CD14-positive monocyte (primary cell): ENCODE results near the gene CORO1C. TPM values are rescaled to one million over a fixed set of nuclear protein-coding genes. Genes with fewer than 3 reads are reported as not detected.
A peak's percentile ranks its signal among the peaks of the same experiment; 100 is the strongest.

Experiments
- DNase-seq, 3 donors: peaks; one replicate each; pipeline ENCODE4 v3.0.0-alpha.2; 2011 to 2022
- H2AFZ ChIP-seq: 2 replicates; pipeline ENCODE4 v1.6.0; 2012; ENCODE audit warnings: mild to moderate bottlenecking, low read depth, low read length, inconsistent platforms; ENCODE audit not compliant: insufficient read depth, poor library complexity, severe bottlenecking
- H3K27ac ChIP-seq, 2 donors: 1 replicate in 1 of 2; 2 replicates in 1 of 2; pipeline ENCODE4 v1.5.1; 2012 to 2013; ENCODE audit warnings: low read length in 2 of 2, control low read depth in 1 of 2, inconsistent platforms in 1 of 2, low read depth in 1 of 2, mild to moderate bottlenecking in 1 of 2
- H3K27me3 ChIP-seq, 2 donors: one replicate each; pipeline versions ENCODE4 v1.6.0 to v1.6.1; 2011 to 2013; ENCODE audit warnings: low read length in 2 of 2; ENCODE audit not compliant: control insufficient read depth in 2 of 2, insufficient read depth in 2 of 2
- H3K36me3 ChIP-seq, 2 donors: replicated peaks in 1 of 2; 1 replicate in 1 of 2; 2 replicates in 1 of 2; pipeline versions ENCODE4 v1.5.1 to v1.6.1; 2012 to 2013; ENCODE audit warnings: low read length in 2 of 2, control low read depth in 1 of 2, inconsistent platforms in 1 of 2, mild to moderate bottlenecking in 1 of 2; ENCODE audit not compliant: insufficient read depth in 2 of 2, control insufficient read depth in 1 of 2
- H3K4me1 ChIP-seq, 2 donors: 1 replicate in 1 of 2; 2 replicates in 1 of 2; pipeline versions ENCODE4 v1.5.1 to v1.6.1; 2012 to 2013; ENCODE audit warnings: low read length in 2 of 2, control low read depth in 1 of 2, inconsistent platforms in 1 of 2, mild to moderate bottlenecking in 1 of 2, moderate library complexity in 1 of 2; ENCODE audit not compliant: insufficient read depth in 2 of 2, control insufficient read depth in 1 of 2
- H3K4me2 ChIP-seq: replicated peaks from 2 replicates; pipeline ENCODE3; 2012; ENCODE audit warnings: low read length, moderate library complexity, mild to moderate bottlenecking; ENCODE audit not compliant: poor library complexity, severe bottlenecking; ENCODE audit errors: extremely low read depth
- H3K4me3 ChIP-seq, 3 experiments: fragments of 200-600 bp in 1 of 3; sonication (generic) in 1 of 3; replicated peaks in 1 of 3; 1 replicate in 2 of 3; 2 replicates in 1 of 3; pipeline ENCODE4 v1.5.1; 2011 to 2013; ENCODE audit warnings: low read length in 3 of 3, mild to moderate bottlenecking in 3 of 3, control low read depth in 2 of 3, low read depth in 2 of 3, inconsistent platforms in 1 of 3, moderate library complexity in 1 of 3
- H3K79me2 ChIP-seq: 2 replicates; pipeline ENCODE4 v1.6.0; 2012; ENCODE audit warnings: mild to moderate bottlenecking, control low read depth, inconsistent platforms, low read length, moderate library complexity; ENCODE audit not compliant: insufficient read depth
- H3K9ac ChIP-seq: 2 replicates; pipeline ENCODE4 v1.6.0; 2017; ENCODE audit warnings: low read length, mild to moderate bottlenecking; ENCODE audit not compliant: insufficient read depth, poor library complexity, severe bottlenecking
- H3K9me3 ChIP-seq, 2 donors: replicated peaks in 1 of 2; 1 replicate in 1 of 2; 2 replicates in 1 of 2; pipeline versions ENCODE4 v1.5.1 to v1.6.1; 2012 to 2013; ENCODE audit warnings: low read length in 2 of 2, control low read depth in 1 of 2; ENCODE audit not compliant: control insufficient read depth in 1 of 2, insufficient read depth in 1 of 2
- H4K20me1 ChIP-seq: 2 replicates; pipeline ENCODE4 v1.6.0; 2012; ENCODE audit warnings: mild to moderate bottlenecking, low read length, control low read depth, moderate library complexity; ENCODE audit not compliant: insufficient read depth
- H3K27ac Mint-ChIP-seq, 7 donors: one replicate each; pipeline ENCODE4 v1.8.0; 2020; ENCODE audit warnings: mild to moderate bottlenecking in 7 of 7, mixed read lengths in 7 of 7, moderate library complexity in 6 of 7, inconsistent platforms in 2 of 7
- H3K27me3 Mint-ChIP-seq, 3 donors: one replicate each; pipeline ENCODE4 v1.8.0; 2021 to 2022; ENCODE audit warnings: low read depth in 3 of 3, mild to moderate bottlenecking in 3 of 3, mixed read lengths in 3 of 3, moderate library complexity in 3 of 3, inconsistent platforms in 1 of 3
- H3K36me3 Mint-ChIP-seq, 2 donors: one replicate each; pipeline ENCODE4 v1.8.0; 2020; ENCODE audit warnings: mixed read lengths in 2 of 2, inconsistent platforms in 1 of 2, mild to moderate bottlenecking in 1 of 2
- H3K4me1 Mint-ChIP-seq: one replicate; pipeline ENCODE4 v1.8.0; 2020; ENCODE audit warnings: mild to moderate bottlenecking, mixed read lengths
- H3K4me3 Mint-ChIP-seq, 2 donors: one replicate each; pipeline ENCODE4 v1.8.0; 2020; ENCODE audit warnings: mild to moderate bottlenecking in 2 of 2, mixed read lengths in 2 of 2, moderate library complexity in 1 of 2
- H3K9me3 Mint-ChIP-seq, 7 donors: one replicate each; pipeline ENCODE4 v1.8.0; 2020 to 2022; ENCODE audit warnings: mixed read lengths in 7 of 7, mild to moderate bottlenecking in 6 of 7, moderate library complexity in 6 of 7, inconsistent platforms in 2 of 7
- WGBS: methylation state at CpG from one replicate; pipeline ENCODE4 v1.1.5; 2013; ENCODE audit warnings: missing lambda C conversion rate; ENCODE audit not compliant: insufficient coverage; 5-methylcytosine and 5-hydroxymethylcytosine counted together
- intact Hi-C, 2 donors: fragments of 100-400 bp; cut with micrococcal nuclease; formaldehyde crosslinking; loops; one replicate each; pipeline versions ENCODE4 v1.15.0 to v1.15.1; 2023
- polyA plus RNA-seq, 3 donors: library from polyadenylated mRNA; depleted of rRNA in 1 of 3; unstranded in 2 of 3; stranded (reverse) in 1 of 3; fragments of 300-500 nt in 2 of 3; fragments of >200 nt in 1 of 3; fragmentation: Illumina TruSeq in 2 of 3; gene quantifications; 1 replicate in 2 of 3; 2 replicates in 1 of 3; pipeline ENCODE4 v1.2.3, GENCODE V29; 2012 to 2021
- TF ChIP-seq, protein P1 (sequence below): fragments of 200-600 bp; IDR thresholded peaks from one replicate; pipeline ENCODE4 v1.8.0; 2022; ENCODE audit warnings: antibody characterized with exemption, mild to moderate bottlenecking

The CORO1C gene
- polyA plus RNA-seq, 3 donors: 77.5 to 285 (median 229) TPM

DNA sequence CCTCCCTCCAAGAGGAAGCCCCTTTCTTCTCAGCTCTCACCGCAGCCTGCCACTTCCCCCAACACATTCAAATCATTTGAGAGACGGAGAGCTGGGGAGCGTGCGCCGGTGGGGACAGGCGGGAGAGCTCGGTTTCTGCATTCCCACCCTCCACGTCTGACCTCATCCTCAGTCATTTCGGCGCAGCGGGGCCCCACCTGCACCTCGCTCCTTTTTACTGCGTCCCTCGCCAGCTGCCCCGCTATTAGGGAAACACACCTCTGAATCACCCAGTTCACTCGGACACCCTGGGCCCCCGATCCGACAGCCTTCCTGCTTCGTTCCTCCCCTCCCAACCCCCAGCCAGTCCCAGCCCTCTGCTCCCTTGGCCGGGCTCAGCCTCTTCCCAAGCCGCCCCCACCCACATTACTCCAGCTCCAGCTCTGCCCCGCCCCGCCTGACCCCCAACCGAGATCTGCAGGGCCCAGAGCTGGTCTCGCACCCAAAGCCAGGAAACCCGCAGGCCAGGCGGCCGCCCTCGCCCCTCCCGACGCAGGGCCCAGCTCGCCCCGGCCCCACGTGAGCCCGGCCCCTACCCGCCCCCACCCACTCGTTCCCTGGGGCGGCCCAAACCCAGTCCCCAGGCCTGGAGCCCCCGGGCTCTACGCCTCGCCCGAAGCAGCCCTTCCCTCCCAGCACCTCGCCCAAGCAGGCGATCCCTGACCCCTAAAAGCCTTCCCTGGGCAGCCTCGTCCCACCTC lies 783 bp downstream of the CORO1C start:
- under 1% methylated on average over 34 of the region's 45 CpGs for WGBS
- no peaks in the 10 kb centered on the region for H3K27me3 ChIP-seq
- peaks cover 13 to 18% of the 10 kb centered on the region in 2 donors for H3K36me3 Mint-ChIP-seq
- peak overlapping the region; percentile 94 to 97 for H3K4me3 Mint-ChIP-seq
- H3K4me1 Mint-ChIP-seq: peaks cover 75% of the 10 kb centered on the region
- H3K36me3 ChIP-seq: no peaks in the 10 kb centered on the region
- peak overlapping the region; percentile 81 for H3K4me2 ChIP-seq
- peak overlapping the region; percentile 95 to 99 (median 97) for H3K27ac Mint-ChIP-seq
- H3K9ac ChIP-seq: peak overlapping the region; percentile 97
- no peak overlapping the region for H2AFZ ChIP-seq
- peaks cover 0 to 1% (median 0%) of the 10 kb centered on the region in 7 donors for H3K9me3 Mint-ChIP-seq
- H3K4me3 ChIP-seq: peak overlapping the region; percentile 66 to 92 (median 88)
- TF ChIP-seq, protein P1, sequence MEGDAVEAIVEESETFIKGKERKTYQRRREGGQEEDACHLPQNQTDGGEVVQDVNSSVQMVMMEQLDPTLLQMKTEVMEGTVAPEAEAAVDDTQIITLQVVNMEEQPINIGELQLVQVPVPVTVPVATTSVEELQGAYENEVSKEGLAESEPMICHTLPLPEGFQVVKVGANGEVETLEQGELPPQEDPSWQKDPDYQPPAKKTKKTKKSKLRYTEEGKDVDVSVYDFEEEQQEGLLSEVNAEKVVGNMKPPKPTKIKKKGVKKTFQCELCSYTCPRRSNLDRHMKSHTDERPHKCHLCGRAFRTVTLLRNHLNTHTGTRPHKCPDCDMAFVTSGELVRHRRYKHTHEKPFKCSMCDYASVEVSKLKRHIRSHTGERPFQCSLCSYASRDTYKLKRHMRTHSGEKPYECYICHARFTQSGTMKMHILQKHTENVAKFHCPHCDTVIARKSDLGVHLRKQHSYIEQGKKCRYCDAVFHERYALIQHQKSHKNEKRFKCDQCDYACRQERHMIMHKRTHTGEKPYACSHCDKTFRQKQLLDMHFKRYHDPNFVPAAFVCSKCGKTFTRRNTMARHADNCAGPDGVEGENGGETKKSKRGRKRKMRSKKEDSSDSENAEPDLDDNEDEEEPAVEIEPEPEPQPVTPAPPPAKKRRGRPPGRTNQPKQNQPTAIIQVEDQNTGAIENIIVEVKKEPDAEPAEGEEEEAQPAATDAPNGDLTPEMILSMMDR: no peak
- H3K9me3 ChIP-seq: no peaks in the 10 kb centered on the region
- peak; percentile 64 to 76 (median 64) for DNase-seq
- peaks cover 40% of the 10 kb centered on the region for H4K20me1 ChIP-seq
- H3K27me3 Mint-ChIP-seq: peaks cover 0 to 3% (median 2%) of the 10 kb centered on the region in 3 donors
- H3K4me1 ChIP-seq: peaks cover 70 to 83% of the 10 kb centered on the region in 2 donors
- peaks cover 58% of the 10 kb centered on the region for H3K79me2 ChIP-seq
- intact Hi-C loops: loop anchor here (1.0 to 10.0 kb wide), 7 partner anchors 7 to 168 kb away; partner anchors contain the start of genes ISCU (in 1 of the 2), SART3 (in 1 of the 2) and SSH1 (in 1 of the 2)
- peak overlapping the region; percentile 92 to 94 for H3K27ac ChIP-seq

DNA sequence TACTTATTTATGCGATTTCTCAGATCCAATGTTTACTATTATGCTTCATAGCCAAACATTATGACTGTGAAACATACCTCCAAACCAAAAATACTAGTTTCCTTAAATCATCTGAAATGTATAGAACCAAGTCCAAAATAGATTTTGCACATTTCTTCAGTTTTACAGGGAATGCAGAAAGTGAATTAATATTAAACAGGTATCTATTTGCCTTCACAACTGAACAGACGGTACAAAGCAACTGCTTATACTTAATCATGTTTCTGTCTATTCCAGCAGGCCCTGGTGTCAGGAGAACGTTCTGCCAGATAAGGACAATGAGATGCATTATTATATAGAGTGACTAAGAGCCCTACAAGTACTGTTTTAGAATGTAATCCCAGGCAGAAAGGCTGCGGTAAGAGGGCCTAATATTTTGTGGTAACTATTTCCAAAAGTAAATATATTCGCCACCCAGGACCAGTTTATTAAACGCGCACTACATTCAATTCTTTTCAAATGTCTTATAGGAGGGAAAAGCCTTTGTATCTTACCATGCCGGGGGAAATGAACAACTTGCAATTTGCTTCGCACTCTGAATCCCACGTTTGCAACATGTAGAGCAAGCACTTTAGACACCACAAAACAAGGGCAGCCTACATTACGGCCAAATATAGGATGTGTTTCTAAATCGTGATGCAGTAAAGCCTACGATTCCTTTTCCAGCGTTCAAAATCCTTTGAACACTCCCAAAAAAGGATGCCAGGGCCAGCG lies 1.5 kb downstream of the CORO1C start:
- Histone ChIP-seq H3K4me2 (peak overlapping the region; percentile 81), H3K27ac (peak overlapping the region; percentile 92 to 94), H3K27me3 (no peaks in the 10 kb centered on the region), H2AFZ (no peak overlapping the region), H3K4me3 (peak overlapping the region; percentile 66 to 92 (median 88)), H3K36me3 (no peaks in the 10 kb centered on the region), H3K4me1 (peaks cover 70 to 83% of the 10 kb centered on the region in 2 donors), H3K9ac (peak overlapping the region; percentile 97), H3K9me3 (no peaks in the 10 kb centered on the region), H4K20me1 (peaks cover 40% of the 10 kb centered on the region), H3K79me2 (peaks cover 65% of the 10 kb centered on the region)
- H3K27ac Mint-ChIP-seq: peak overlapping the region; percentile 95 to 99 (median 97)
- H3K36me3 Mint-ChIP-seq: peaks cover 13 to 19% of the 10 kb centered on the region in 2 donors
- TF ChIP-seq, protein P1: no peak
- no peak for DNase-seq
- no peaks in the 10 kb centered on the region for H3K9me3 Mint-ChIP-seq
- H3K4me3 Mint-ChIP-seq: peak overlapping the region; percentile 94 to 97
- H3K4me1 Mint-ChIP-seq: peaks cover 75% of the 10 kb centered on the region
- 0% methylated on average over 6 of the region's 15 CpGs for WGBS
- intact Hi-C loops: loop anchor here (2.0 to 10.0 kb wide), 6 partner anchors 37 to 167 kb away; partner anchors contain the start of genes ISCU (in 1 of the 2), SART3 (in 1 of the 2) and SSH1 (in 1 of the 2)
- peaks cover 0 to 3% (median 2%) of the 10 kb centered on the region in 3 donors for H3K27me3 Mint-ChIP-seq
